PC-9 (cell line): Measurements from ENCODE around the gene SAMSN1. TPM values are rescaled to one million over a fixed set of nuclear protein-coding genes. Genes with fewer than 3 reads are reported as not detected.

Experiments
- BruUV-seq: library from RNA; stranded (reverse); fragments of 400-500 nt; replicated peaks from 2 replicates; lab custom pipeline; 2021; lab: Mats Ljungman, UMichigan
- CTCF ChIA-PET: fragments of 300-600 bp; sonication (Branson Sonifier 250); formaldehyde crosslinking; loops from one replicate; lab custom pipeline; 2022; ENCODE audit warnings: antibody characterized with exemption; lab: Charles Lee
- POLR2A ChIA-PET: fragments of 300-600 bp; sonication (Branson Sonifier 250); formaldehyde crosslinking; loops from one replicate; lab custom pipeline; 2022; ENCODE audit warnings: antibody characterized with exemption; ENCODE audit not compliant: unreplicated experiment; lab: Charles Lee
- DNase-seq, 2 experiments: peaks; one replicate each; pipeline versions ENCODE4 v3.0.0 to v3.0.0-alpha.2; 2015 to 2022; ENCODE audit warnings: mixed read lengths in 1 of 2
- H2AFZ ChIP-seq: fragments of 200-600 bp; sonication (generic); 2 replicates; pipeline ENCODE4 v1.8.1; 2017; ENCODE audit warnings: antibody characterized with exemption
- H3F3A ChIP-seq: fragments of 200-600 bp; sonication (generic); 2 replicates; pipeline ENCODE4 v1.8.1; 2017; ENCODE audit warnings: antibody characterized with exemption, mild to moderate bottlenecking, low read depth; ENCODE audit not compliant: insufficient read depth
- H3K27ac ChIP-seq: fragments of 200-600 bp; sonication (generic); 2 replicates; pipeline ENCODE4 v1.6.1; 2016; ENCODE audit warnings: mixed run types
- H3K27me3 ChIP-seq: fragments of 200-600 bp; sonication (generic); 2 replicates; pipeline ENCODE4 v1.6.1; 2016; ENCODE audit warnings: low read depth, mixed run types; ENCODE audit not compliant: insufficient read depth
- H3K36me3 ChIP-seq: fragments of 200-600 bp; sonication (generic); 2 replicates; pipeline ENCODE4 v1.6.1; 2016; ENCODE audit warnings: low read depth, mixed run types
- H3K4me1 ChIP-seq: fragments of 200-600 bp; sonication (generic); replicated peaks from 2 replicates; pipeline ENCODE4 v1.6.1; 2016; ENCODE audit warnings: mixed run types; ENCODE audit not compliant: insufficient read depth
- H3K4me2 ChIP-seq: fragments of 200-600 bp; sonication (generic); 2 replicates; pipeline ENCODE4 v1.6.1; 2017; ENCODE audit warnings: mixed run types
- H3K4me3 ChIP-seq: fragments of 200-600 bp; sonication (generic); 2 replicates; pipeline ENCODE4 v1.6.1; 2016; ENCODE audit warnings: mixed run types
- H3K79me2 ChIP-seq: fragments of 200-600 bp; sonication (generic); 2 replicates; pipeline ENCODE4 v1.6.1; 2017; ENCODE audit warnings: low read depth, mixed run types
- H3K9me2 ChIP-seq: fragments of 200-600 bp; sonication (generic); 2 replicates; pipeline ENCODE4 v1.8.1; 2017; ENCODE audit warnings: mild to moderate bottlenecking; ENCODE audit not compliant: insufficient read depth
- H3K9me3 ChIP-seq: fragments of 200-600 bp; sonication (generic); 2 replicates; pipeline ENCODE4 v1.8.1; 2016; ENCODE audit warnings: low read depth; ENCODE audit not compliant: insufficient read depth
- H4K20me1 ChIP-seq: fragments of 200-600 bp; sonication (generic); 2 replicates; pipeline ENCODE4 v1.8.1; 2017; ENCODE audit not compliant: insufficient read depth
- EZH2 ChIP-seq: fragments of 200-600 bp; sonication (generic); IDR thresholded peaks from 2 replicates; pipeline ENCODE4 v1.8.0; 2017; ENCODE audit warnings: antibody characterized with exemption, low read depth
- intact Hi-C: fragments of 100-400 bp; cut with micrococcal nuclease; formaldehyde crosslinking; loops from one replicate; pipeline ENCODE4 v1.10.0; 2022; ENCODE audit not compliant: unreplicated experiment
- total RNA-seq: library from RNA; stranded (reverse); gene quantifications from 2 replicates; pipeline ENCODE4 v1.2.3, GENCODE V29; 2021
- TF ChIP-seq, protein P1 (sequence below): fragments of 200-600 bp; sonication (generic); conservative IDR thresholded peaks from 2 replicates; pipeline ENCODE4 v1.6.1; 2017; ENCODE audit warnings: mixed run types, antibody characterized with exemption, mild to moderate bottlenecking, moderate library complexity

The SAMSN1 gene
- total RNA-seq, 1 experiment from 2014 or later = 0.41 TPM

DNA sequence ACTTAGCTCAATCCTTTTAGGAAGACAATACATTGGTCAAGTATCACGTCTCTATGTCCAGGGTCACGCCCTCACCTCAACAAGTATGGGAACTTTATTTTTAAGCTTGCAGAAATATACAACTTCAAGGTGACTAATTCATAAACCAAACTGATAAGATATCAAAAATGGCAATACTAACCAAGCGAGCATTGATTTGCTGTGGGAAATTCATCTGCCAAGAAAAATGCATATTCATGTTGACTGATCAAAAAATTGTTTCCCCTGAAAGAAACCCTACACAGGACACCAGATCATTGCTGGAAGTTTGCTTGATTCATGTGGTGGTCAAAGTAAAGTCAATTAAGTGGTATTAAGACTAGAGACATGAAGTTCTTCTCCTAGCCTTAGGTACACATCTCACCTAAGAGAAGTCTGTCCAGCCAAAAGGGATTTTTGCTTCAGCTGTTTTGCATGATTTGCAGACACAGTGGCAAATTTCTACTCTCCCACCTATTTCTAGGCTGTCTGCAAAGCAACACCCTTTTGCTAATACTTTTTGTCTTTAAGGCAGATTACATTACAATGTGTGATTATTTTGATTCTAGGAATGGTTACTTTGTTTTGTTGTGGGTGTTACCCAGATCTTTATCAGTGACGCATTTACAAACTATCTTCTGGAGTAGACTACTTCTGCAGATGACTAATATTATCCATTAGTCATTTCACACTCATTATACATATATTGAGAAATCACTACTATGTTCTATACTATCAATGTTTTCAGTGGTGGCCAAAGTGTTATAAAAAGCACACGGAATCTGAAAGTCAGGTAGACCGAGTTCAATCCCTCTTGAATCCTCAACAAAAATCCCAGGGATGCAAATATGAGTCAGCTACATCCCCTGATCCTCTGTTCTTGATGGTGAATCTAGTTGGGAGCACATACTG is 12.4 kb downstream of the SAMSN1 start:
- BruUV-seq = TSS peak; percentile 87
- H3K36me3 ChIP-seq = no peaks in the 10 kb centered on the region

DNA sequence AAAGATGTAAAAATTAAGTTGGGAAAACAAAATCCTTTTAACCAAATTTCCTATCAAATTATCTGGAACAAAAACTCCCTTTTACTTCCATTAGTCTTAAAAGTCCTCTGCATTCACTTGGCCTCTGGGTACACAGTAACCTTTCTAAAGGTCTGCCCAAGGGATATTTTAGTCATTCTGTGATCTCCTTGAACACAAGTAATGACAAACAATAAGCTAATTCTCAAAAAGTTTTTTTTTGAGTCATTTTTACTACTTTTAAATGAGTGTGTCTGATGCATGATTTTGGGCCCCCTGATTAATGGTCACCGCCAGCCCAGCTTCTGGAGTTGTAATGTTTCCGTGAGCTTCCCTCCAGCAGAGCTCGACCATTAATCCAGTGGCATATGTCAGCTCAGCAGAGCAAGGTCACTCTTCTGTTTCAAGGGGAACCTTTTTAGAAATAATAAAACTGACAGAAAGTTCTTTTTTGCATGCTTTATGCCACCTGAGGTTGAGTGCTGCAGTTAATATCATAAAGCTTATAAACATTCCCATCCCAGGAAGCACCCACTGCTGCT is 14.3 kb downstream of the SAMSN1 start:
- TF ChIP-seq, protein P1, sequence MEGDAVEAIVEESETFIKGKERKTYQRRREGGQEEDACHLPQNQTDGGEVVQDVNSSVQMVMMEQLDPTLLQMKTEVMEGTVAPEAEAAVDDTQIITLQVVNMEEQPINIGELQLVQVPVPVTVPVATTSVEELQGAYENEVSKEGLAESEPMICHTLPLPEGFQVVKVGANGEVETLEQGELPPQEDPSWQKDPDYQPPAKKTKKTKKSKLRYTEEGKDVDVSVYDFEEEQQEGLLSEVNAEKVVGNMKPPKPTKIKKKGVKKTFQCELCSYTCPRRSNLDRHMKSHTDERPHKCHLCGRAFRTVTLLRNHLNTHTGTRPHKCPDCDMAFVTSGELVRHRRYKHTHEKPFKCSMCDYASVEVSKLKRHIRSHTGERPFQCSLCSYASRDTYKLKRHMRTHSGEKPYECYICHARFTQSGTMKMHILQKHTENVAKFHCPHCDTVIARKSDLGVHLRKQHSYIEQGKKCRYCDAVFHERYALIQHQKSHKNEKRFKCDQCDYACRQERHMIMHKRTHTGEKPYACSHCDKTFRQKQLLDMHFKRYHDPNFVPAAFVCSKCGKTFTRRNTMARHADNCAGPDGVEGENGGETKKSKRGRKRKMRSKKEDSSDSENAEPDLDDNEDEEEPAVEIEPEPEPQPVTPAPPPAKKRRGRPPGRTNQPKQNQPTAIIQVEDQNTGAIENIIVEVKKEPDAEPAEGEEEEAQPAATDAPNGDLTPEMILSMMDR = no peak
- TF ChIP-seq EZH2 = no peak
- no peaks in the 10 kb centered on the region for H3K27me3 ChIP-seq
- peaks cover 13% of the 10 kb centered on the region for H3K9me3 ChIP-seq
- BruUV-seq = no TSS peak
- ChIA-PET CTCF (no interaction called here), POLR2A (no interaction called here)
- no peaks in the 10 kb centered on the region for H4K20me1 ChIP-seq
- intact Hi-C loops = no loop called here
- H3F3A ChIP-seq = peaks cover 23% of the 10 kb centered on the region
- DNase-seq = no peak
- peaks cover 23% of the 10 kb centered on the region for H3K4me1 ChIP-seq
- H3K4me3 ChIP-seq = no peak overlapping the region
- H3K36me3 ChIP-seq = no peaks in the 10 kb centered on the region
- H2AFZ ChIP-seq = no peak overlapping the region
- no peaks in the 10 kb centered on the region for H3K79me2 ChIP-seq
- no peaks in the 10 kb centered on the region for H3K9me2 ChIP-seq
- H3K4me2 ChIP-seq = no peak overlapping the region
- no peak overlapping the region for H3K27ac ChIP-seq

More for the DNA sequence above, 12.4 kb downstream of the SAMSN1 start:
- intact Hi-C loops = no loop called here
- H2AFZ ChIP-seq = no peak overlapping the region
- no peaks in the 10 kb centered on the region for H3K79me2 ChIP-seq
- peaks cover 23% of the 10 kb centered on the region for H3F3A ChIP-seq
- CTCF ChIA-PET = no interaction called here
- POLR2A ChIA-PET = interaction anchor here (0.5 kb wide), 1 partner anchor 82 kb away, joined by 20 read pairs; no protein-coding TSS in a partner anchor
- H3K9me2 ChIP-seq = no peaks in the 10 kb centered on the region
- TF ChIP-seq EZH2 = no peak
- TF ChIP-seq, protein P1 = no peak
- peaks cover 23% of the 10 kb centered on the region for H3K4me1 ChIP-seq
- H3K4me2 ChIP-seq = peak overlapping the region; percentile 55
- H3K4me3 ChIP-seq = 0 out of 2 replicates have a peak overlapping the region, but pooled peaks have one; percentile 2
- H3K9me3 ChIP-seq = peaks cover 13% of the 10 kb centered on the region
- no peaks in the 10 kb centered on the region for H4K20me1 ChIP-seq
- no peaks in the 10 kb centered on the region for H3K27me3 ChIP-seq
- H3K27ac ChIP-seq = peak overlapping the region; percentile 85
- peak; percentile 39 to 95 for DNase-seq

DNA sequence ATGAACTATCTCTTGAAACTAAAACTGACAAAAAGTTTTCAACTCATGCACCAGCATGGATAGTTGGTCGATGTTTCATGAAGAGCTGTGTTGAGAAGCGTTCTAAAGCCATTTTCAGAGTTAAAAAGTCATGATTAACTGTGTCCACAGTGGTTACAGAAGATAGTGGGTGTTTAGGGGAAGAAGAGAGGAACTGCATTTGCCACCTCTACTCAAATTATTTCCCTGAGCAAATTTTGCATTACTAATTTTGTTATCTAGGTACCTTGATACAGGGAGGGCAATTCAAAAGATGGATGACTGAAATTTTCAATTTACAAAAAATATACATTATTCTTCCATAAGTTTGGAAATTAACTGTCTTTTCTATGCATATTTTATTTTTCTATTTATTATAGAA is 15.5 kb downstream of the SAMSN1 start:
- CTCF ChIA-PET = no interaction called here
- no TSS peak for BruUV-seq
- no peak overlapping the region for H2AFZ ChIP-seq
- no peak overlapping the region for H3K4me2 ChIP-seq
- TF ChIP-seq EZH2 = no peak
- TF ChIP-seq, protein P1 = no peak
- no peak for DNase-seq
- H3K4me1 ChIP-seq = peaks cover 23% of the 10 kb centered on the region
- H3K27me3 ChIP-seq = no peaks in the 10 kb centered on the region
- H3K79me2 ChIP-seq = no peaks in the 10 kb centered on the region
- POLR2A ChIA-PET = no interaction called here
- intact Hi-C loops = no loop called here
- no peak overlapping the region for H3K4me3 ChIP-seq
- peaks cover 23% of the 10 kb centered on the region for H3F3A ChIP-seq
- no peak overlapping the region for H3K27ac ChIP-seq
- peaks cover 8% of the 10 kb centered on the region for H3K9me3 ChIP-seq
- no peaks in the 10 kb centered on the region for H3K9me2 ChIP-seq
- H4K20me1 ChIP-seq = no peaks in the 10 kb centered on the region
- no peaks in the 10 kb centered on the region for H3K36me3 ChIP-seq
